ENCODE measurements around the gene IFNLR1. TPM values are rescaled to one million over a fixed set of nuclear protein-coding genes. Genes with fewer than 3 reads are reported as not detected.

IFNLR1 gene
- total and polyA plus RNA-seq, 2 of the 8 experiments (the other 6 are each of a cell fraction or from before 2014, with no cell fraction given): 6.8 to 10.1 TPM

- TF ChIP-seq HDAC2 (IDR thresholded peaks at IDR 0.05; ENCODE audit: borderline replicate concordance in 1 of 2, low read depth in 2 of 2, low read length in 2 of 2): no peak
- no peak for TF ChIP-seq NANOG (IDR thresholded peaks at IDR 0.05; ENCODE audit: insufficient read depth, low read depth, low read length, poor library complexity, severe bottlenecking)
These were observed 75.7 kb downstream of the IFNLR1 start (continued) for GRCh38 chr1:24111262-24111995.

Measured in H1 (cell line).